ENCODE measurements around the gene MRRF. TPM values are rescaled to one million over a fixed set of nuclear protein-coding genes. Genes with fewer than 3 reads are reported as not detected.
A peak's percentile ranks its signal among the peaks of the same experiment; 100 is the strongest.

The MRRF gene
- total RNA-seq, 2 donors from 2014 or later: 21.1 to 35.4 TPM

DNA sequence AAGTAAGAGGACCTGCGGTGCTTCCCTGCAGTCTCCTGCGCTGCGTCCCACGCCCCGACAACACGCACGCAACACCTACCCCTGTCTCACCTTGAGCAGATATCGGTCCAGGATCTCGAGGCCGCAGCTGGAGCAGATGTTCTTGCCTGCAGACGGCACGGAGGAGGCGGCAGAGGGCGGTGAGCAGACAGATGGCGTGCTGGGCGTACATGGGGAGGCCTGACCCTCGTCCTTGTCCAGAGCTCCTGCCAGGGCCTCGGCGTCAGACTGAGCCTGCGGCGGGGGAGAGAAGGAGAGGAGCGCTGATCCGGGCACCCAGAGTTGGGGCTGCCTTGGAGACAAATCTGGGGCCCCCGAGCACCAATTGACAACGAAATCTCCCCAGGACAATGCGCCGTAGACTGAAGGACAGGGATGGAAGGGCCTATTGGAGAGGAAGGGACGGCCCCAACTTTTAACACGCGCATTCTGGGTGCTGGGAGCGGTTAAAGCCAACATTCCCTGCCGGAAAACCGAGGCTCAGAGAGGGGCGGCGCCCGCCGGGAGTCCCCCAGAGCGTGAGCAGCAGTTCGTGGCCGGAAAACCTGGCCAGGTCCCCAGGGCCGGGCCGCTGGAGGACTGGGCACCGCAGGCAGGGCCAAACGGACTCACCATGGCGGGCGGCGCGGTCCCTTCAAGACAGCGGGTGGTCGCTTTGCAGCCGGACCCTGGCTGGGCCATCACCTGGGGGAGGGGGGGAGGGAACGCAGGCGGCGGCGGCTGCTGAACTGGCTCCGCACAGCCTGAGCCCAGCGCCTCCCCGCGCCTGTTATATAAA lies 37.7 kb upstream of the MRRF start:
- Histone ChIP-seq H3K4me3 (peak overlapping the region in 1 of 2 donors; percentile 33), H3K9me3 (no peaks in the 10 kb centered on the region), H3K27me3 (replicated peaks; ENCODE audit: insufficient read depth) (peaks cover 30% of the 10 kb centered on the region), H3K4me1 (replicated peaks) (peaks cover 5% of the 10 kb centered on the region), H3K27ac (no peak overlapping the region), H3K36me3 (no peaks in the 10 kb centered on the region)
- WGBS: 17% methylated on average over 28 of the region's 59 CpGs
- TF ChIP-seq, protein P1, sequence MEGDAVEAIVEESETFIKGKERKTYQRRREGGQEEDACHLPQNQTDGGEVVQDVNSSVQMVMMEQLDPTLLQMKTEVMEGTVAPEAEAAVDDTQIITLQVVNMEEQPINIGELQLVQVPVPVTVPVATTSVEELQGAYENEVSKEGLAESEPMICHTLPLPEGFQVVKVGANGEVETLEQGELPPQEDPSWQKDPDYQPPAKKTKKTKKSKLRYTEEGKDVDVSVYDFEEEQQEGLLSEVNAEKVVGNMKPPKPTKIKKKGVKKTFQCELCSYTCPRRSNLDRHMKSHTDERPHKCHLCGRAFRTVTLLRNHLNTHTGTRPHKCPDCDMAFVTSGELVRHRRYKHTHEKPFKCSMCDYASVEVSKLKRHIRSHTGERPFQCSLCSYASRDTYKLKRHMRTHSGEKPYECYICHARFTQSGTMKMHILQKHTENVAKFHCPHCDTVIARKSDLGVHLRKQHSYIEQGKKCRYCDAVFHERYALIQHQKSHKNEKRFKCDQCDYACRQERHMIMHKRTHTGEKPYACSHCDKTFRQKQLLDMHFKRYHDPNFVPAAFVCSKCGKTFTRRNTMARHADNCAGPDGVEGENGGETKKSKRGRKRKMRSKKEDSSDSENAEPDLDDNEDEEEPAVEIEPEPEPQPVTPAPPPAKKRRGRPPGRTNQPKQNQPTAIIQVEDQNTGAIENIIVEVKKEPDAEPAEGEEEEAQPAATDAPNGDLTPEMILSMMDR (IDR thresholded peaks at IDR 0.05): no peak
- no peak for TF ChIP-seq POLR2AphosphoS5 (IDR thresholded peaks at IDR 0.05)
- TF ChIP-seq POLR2A (IDR thresholded peaks at IDR 0.05): no peak
- DNase-seq (ENCODE audit: low spot score): no peak
- intact Hi-C loops (cut with DNase I): no loop called here

DNA sequence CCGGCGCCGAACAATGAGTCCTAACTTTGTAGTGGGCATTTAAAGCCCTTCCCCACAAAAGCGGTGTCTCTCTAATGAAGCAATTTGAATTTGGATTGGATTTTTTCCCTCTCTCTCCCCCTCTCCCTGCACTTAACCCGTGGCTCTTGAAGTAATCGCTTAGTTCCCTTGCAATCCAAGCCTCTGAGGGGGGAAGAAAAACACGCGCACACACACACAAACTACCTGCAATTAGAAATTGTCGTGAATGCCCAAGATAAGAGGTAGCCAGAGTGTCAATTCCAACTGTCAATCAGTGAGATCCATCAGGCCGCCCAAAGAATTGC lies 37.1 kb upstream of the MRRF start:
- Histone ChIP-seq H3K27ac (no peak overlapping the region), H3K9me3 (no peaks in the 10 kb centered on the region), H3K36me3 (no peaks in the 10 kb centered on the region), H3K27me3 (replicated peaks; ENCODE audit: insufficient read depth) (peaks cover 30% of the 10 kb centered on the region), H3K4me1 (replicated peaks) (peaks cover 5% of the 10 kb centered on the region), H3K4me3 (peak overlapping the region in 1 of 2 donors; percentile 33)
- TF ChIP-seq POLR2A (IDR thresholded peaks at IDR 0.05): no peak
- TF ChIP-seq, protein P1 (IDR thresholded peaks at IDR 0.05): no peak
- TF ChIP-seq POLR2AphosphoS5 (IDR thresholded peaks at IDR 0.05): no peak
- intact Hi-C loops (cut with DNase I): no loop called here
- DNase-seq (ENCODE audit: low spot score): no peak
- WGBS: 7% methylated on average over 10 of the region's 10 CpGs

DNA sequence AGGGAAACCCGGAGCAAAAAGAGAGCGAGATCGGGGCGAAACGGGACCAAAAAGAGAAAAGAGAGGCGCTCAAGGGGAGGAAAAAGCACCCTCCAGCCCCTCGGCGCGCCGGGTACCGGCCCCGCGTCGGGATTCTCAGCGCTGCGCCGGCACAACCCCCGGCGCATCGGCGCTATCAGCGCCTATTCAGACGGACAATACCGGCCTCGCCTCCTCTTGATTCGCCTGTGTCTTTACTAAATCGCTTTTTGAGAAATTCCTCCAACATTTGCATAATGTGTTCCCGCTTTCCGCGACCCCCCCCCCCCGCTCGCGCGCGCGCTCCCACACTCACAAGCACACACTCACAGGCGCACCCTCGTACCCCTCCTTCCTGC lies 36.5 kb upstream of the MRRF start:
- no peaks in the 10 kb centered on the region for H3K36me3 ChIP-seq
- no peak overlapping the region for H3K27ac ChIP-seq
- peaks cover 5% of the 10 kb centered on the region for H3K4me1 ChIP-seq (replicated peaks)
- peaks cover 30% of the 10 kb centered on the region for H3K27me3 ChIP-seq (replicated peaks; ENCODE audit: insufficient read depth)
- DNase-seq (ENCODE audit: low spot score): no peak
- H3K9me3 ChIP-seq: no peaks in the 10 kb centered on the region
- intact Hi-C loops (cut with DNase I): no loop called here
- WGBS: 2% methylated on average over 38 of the region's 38 CpGs
- TF ChIP-seq POLR2A (IDR thresholded peaks at IDR 0.05) (no peak), POLR2AphosphoS5 (IDR thresholded peaks at IDR 0.05) (no peak)
- TF ChIP-seq, protein P1 (IDR thresholded peaks at IDR 0.05): no peak
- H3K4me3 ChIP-seq: peak overlapping the region; percentile 18 to 33

DNA sequence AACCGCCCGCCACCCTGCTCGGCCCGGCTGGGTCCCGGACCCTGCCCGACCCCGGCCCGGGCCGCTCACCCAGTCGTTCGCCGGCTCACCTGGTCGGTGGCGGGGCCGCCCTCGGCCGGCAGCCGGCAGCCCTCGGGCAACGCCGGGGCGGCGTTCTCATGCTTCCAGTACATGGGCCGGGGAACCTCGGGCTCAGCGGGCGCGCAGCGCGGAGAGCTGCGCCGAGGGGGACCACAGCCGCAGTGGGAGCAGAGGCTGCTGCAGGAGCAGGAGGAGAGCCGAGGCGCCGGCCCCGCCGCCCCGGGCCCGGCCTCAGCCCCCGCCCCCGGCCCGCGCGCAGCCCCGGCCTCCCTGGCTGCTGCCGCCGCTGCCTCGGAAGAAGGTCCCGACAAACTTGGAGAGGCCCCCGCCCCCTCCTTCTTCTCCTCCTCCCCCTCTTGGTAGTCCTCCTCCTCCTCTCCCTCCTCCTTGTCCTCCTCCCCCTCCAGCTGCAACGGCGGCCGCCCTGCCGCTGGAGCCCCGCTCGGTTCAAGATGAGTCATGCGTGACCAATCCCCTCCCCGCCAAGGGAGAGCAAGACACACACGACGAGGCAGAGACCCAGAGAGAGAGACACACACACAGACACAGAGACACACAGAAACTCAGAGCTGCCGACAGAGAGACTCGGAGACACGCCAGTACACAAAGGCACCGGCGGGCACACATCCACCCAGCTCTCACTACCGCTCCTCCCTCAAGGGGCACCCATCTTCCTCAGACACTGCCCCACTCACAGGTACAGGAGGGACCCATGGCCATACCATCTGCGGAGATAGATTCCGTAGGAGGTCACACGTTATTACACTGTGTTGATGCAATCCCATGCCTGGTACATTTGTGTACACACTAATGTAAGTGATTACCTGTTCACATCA lies 35.9 kb upstream of the MRRF start, which contains the start of gene LHX6:
Gene LHX6, minus strand, starts transcription at position 390 of the 917 bp plus-strand sequence. Its CDS starts 217 bp downstream, at position 173.
- intact Hi-C loops (cut with DNase I): no loop called here
- no peak for DNase-seq (ENCODE audit: low spot score)
- TF ChIP-seq, protein P1 (IDR thresholded peaks at IDR 0.05): no peak
- TF ChIP-seq POLR2AphosphoS5 (IDR thresholded peaks at IDR 0.05): no peak
- no peak for TF ChIP-seq POLR2A (IDR thresholded peaks at IDR 0.05)
- H3K4me3 ChIP-seq: peak within 1 kb of the TSS; percentile 18 to 33
- H3K27me3 ChIP-seq (replicated peaks; ENCODE audit: insufficient read depth): peaks cover 26% of the 10 kb centered on the region
- no peak within 1 kb of the TSS for H3K27ac ChIP-seq
- no peaks in the 10 kb centered on the region for H3K36me3 ChIP-seq
- H3K4me1 ChIP-seq (replicated peaks): peaks cover 5% of the 10 kb centered on the region
- 3% methylated on average over 68 of the region's 70 CpGs for WGBS
- no peaks in the 10 kb centered on the region for H3K9me3 ChIP-seq

All from prostate gland (tissue), 2 donors.